Chondrocyte (in vitro differentiated cells): ENCODE data around the gene GNG8. TPM values are rescaled to one million over a fixed set of nuclear protein-coding genes. Genes with fewer than 3 reads are reported as not detected.

Experiments used
- DNase-seq: peaks from one replicate; pipeline ENCODE4 v3.0.0; 2021; ENCODE audit warnings: mixed read lengths, low spot score
- H3K27ac Mint-ChIP-seq: one replicate; pipeline ENCODE4 v1.8.0; 2021; ENCODE audit warnings: mild to moderate bottlenecking, moderate library complexity, mixed read lengths; ENCODE audit not compliant: unreplicated experiment
- H3K27me3 Mint-ChIP-seq: 2 replicates; pipeline ENCODE4 v1.8.0; 2021; ENCODE audit warnings: low read depth, mixed read lengths
- H3K36me3 Mint-ChIP-seq: 2 replicates; pipeline ENCODE4 v1.8.0; 2021; ENCODE audit warnings: low read depth, mixed read lengths
- H3K4me1 Mint-ChIP-seq: 2 replicates; pipeline ENCODE4 v1.8.0; 2021; ENCODE audit warnings: low read depth, mild to moderate bottlenecking, mixed read lengths
- H3K4me3 Mint-ChIP-seq: one replicate; pipeline ENCODE4 v1.8.0; 2021; ENCODE audit warnings: mild to moderate bottlenecking, moderate library complexity, mixed read lengths; ENCODE audit not compliant: unreplicated experiment
- H3K9me3 Mint-ChIP-seq: 2 replicates; pipeline ENCODE4 v1.8.0; 2021; ENCODE audit warnings: low read depth, mixed read lengths
- CTCF ChIP-seq: fragments of 200-600 bp; sonication (generic); IDR thresholded peaks from 2 replicates; pipeline ENCODE4 v1.5.0; 2021; ENCODE audit warnings: antibody characterized with exemption, mild to moderate bottlenecking, moderate library complexity
- total RNA-seq: library from RNA; stranded (reverse); gene quantifications from 3 replicates; pipeline ENCODE4 v1.2.1, GENCODE V29; 2021

GNG8 gene
- total RNA-seq, 1 donor from 2014 or later = not detected

- TF ChIP-seq CTCF = no peak
- Mint-ChIP-seq H3K27me3 (peaks cover 2% of the 10 kb centered on the region), H3K27ac (no peak overlapping the region), H3K4me1 (peaks cover 8% of the 10 kb centered on the region), H3K36me3 (peaks cover 3% of the 10 kb centered on the region), H3K9me3 (peaks cover 5% of the 10 kb centered on the region), H3K4me3 (no peak overlapping the region)
- no peak for DNase-seq
Observed at GRCh38 chr19:46586294-46586693, 49.7 kb downstream of the GNG8 start.

GRCh38 chr19:46585539-46585938, 50.5 kb downstream of the GNG8 start:
- Mint-ChIP-seq H3K36me3 (peaks cover 6% of the 10 kb centered on the region), H3K27ac (no peak overlapping the region), H3K27me3 (peaks cover 2% of the 10 kb centered on the region), H3K9me3 (peaks cover 9% of the 10 kb centered on the region), H3K4me3 (no peak overlapping the region), H3K4me1 (peaks cover 8% of the 10 kb centered on the region)
- DNase-seq = no peak
- no peak for TF ChIP-seq CTCF

Other genes starting within 250 kb of the GNG8 start
- gene CCDC8, start 222.6 kb downstream of the GNG8 start, total RNA-seq = 39.3 to 53.2 TPM (median 39.5 TPM) in 3 replicates
- gene PNMA8C, start 207.3 kb downstream of the GNG8 start, total RNA-seq = 0.10 to 0.27 TPM (median 0.20 TPM) in 3 replicates
- gene PNMA8A, start 164.6 kb downstream of the GNG8 start, total RNA-seq = 10.1 to 16.1 TPM (median 10.1 TPM) in 3 replicates
- 2.2 to 5.5 TPM (median 2.5 TPM) in 3 replicates for gene PNMA8B, start 140.3 kb downstream of the GNG8 start, total RNA-seq
- gene CALM3, start 34.9 kb downstream of the GNG8 start, total RNA-seq = 137 to 148 TPM (median 144 TPM) in 3 replicates
- gene PTGIR, start 11.1 kb downstream of the GNG8 start, total RNA-seq = 0.80 to 2.4 TPM (median 2.2 TPM) in 3 replicates
- 17.1 to 18.7 TPM (median 18.5 TPM) in 3 replicates for gene DACT3, start 25.0 kb upstream of the GNG8 start, total RNA-seq
- 21.9 to 31.9 TPM (median 23.3 TPM) in 3 replicates for gene PRKD2, start 80.9 kb upstream of the GNG8 start, total RNA-seq
- gene FKRP, start 109.9 kb upstream of the GNG8 start, total RNA-seq = 25.2 to 27.7 TPM (median 26.6 TPM) in 3 replicates
- 69.8 to 77.3 TPM (median 76.7 TPM) in 3 replicates for gene STRN4, start 110.2 kb upstream of the GNG8 start, total RNA-seq
- 77.3 to 310 TPM (median 304 TPM) in 3 replicates for gene SLC1A5, start 152.4 kb upstream of the GNG8 start, total RNA-seq
- 168 to 189 TPM (median 173 TPM) in 3 replicates for gene AP2S1, start 214.6 kb upstream of the GNG8 start, total RNA-seq
- 60.1 to 70.9 TPM (median 70.2 TPM) in 3 replicates for gene ARHGAP35, start 224.8 kb upstream of the GNG8 start, total RNA-seq